PC-3 (cell line): ENCODE data around the gene VPS26C.
"Not testable (repeated sequence)": the region's sequence is repeated elsewhere in the genome, so short reads cannot be mapped to it uniquely, and the experiment has no call there.

Source experiments
- CTCF ChIP-seq: fragments of 300-600 bp; sonication (generic); conservative IDR thresholded peaks from 2 replicates; pipeline ENCODE4 v1.5.1; 2017; ENCODE audit warnings: antibody characterized with exemption, low read depth, mild to moderate bottlenecking, low read length
- EZH2 ChIP-seq: fragments of 300-600 bp; sonication (generic); IDR thresholded peaks from one replicate; pipeline ENCODE4 v1.6.1; 2017; ENCODE audit warnings: antibody characterized with exemption, mild to moderate bottlenecking, low read length; ENCODE audit not compliant: unreplicated experiment
- EZH2phosphoT487 ChIP-seq: fragments of 300-600 bp; sonication (generic); IDR thresholded peaks from 2 replicates; pipeline ENCODE4 v1.6.1; 2018; ENCODE audit warnings: mild to moderate bottlenecking, antibody characterized with exemption, low read length, borderline replicate concordance

- not testable (repeated sequence) for TF ChIP-seq CTCF, EZH2, EZH2phosphoT487
Measured at GRCh38 chr21:37282602-37283001, 15.5 kb upstream of the VPS26C start.
